DND-41 (cell line): ENCODE data around the gene TRDMT1.

ENCODE experiments used
- ATAC-seq: fragments of 200-7000 bp; cut with Tn5 transposase; 3 replicates; pipeline ENCODE4 v1.9.1; 2021; ENCODE audit warnings: low read depth; ENCODE audit not compliant: insufficient read depth
- DNase-seq: peaks from one replicate; pipeline ENCODE4 v3.0.0-alpha.2; 2020
- H2AFZ ChIP-seq: 2 replicates; pipeline ENCODE4 v1.6.0; 2012; ENCODE audit warnings: low read depth, low read length
- H3K27ac ChIP-seq: 2 replicates; pipeline ENCODE4 v1.5.1; 2012; ENCODE audit warnings: low read length, inconsistent platforms
- H3K27me3 ChIP-seq: fragments of 200-600 bp; sonication (generic); 2 replicates; pipeline ENCODE4 v1.6.0; 2012; ENCODE audit warnings: low read length, mild to moderate bottlenecking, inconsistent platforms; ENCODE audit not compliant: insufficient read depth, poor library complexity
- H3K36me3 ChIP-seq: 2 replicates; pipeline ENCODE4 v1.5.1; 2012; ENCODE audit warnings: low read length, inconsistent platforms; ENCODE audit not compliant: insufficient read depth
- H3K4me1 ChIP-seq: 2 replicates; pipeline ENCODE4 v1.5.1; 2012; ENCODE audit warnings: mild to moderate bottlenecking, low read length; ENCODE audit not compliant: insufficient read depth
- H3K4me2 ChIP-seq: 2 replicates; pipeline ENCODE4 v1.6.0; 2012; ENCODE audit warnings: mild to moderate bottlenecking, moderate library complexity, low read length, inconsistent platforms; ENCODE audit not compliant: insufficient read depth
- H3K4me3 ChIP-seq, 2 experiments: fragments of 200-600 bp in 1 of 2; shearing (Covaris generic) in 1 of 2; 2 replicates each; pipeline ENCODE4 v1.5.1; 2012 to 2016; ENCODE audit warnings: inconsistent platforms in 2 of 2, low read length in 2 of 2, mild to moderate bottlenecking in 2 of 2, low read depth in 1 of 2, moderate library complexity in 1 of 2
- H3K79me2 ChIP-seq: 2 replicates; pipeline ENCODE4 v1.6.0; 2012; ENCODE audit warnings: low read length, inconsistent platforms; ENCODE audit not compliant: insufficient read depth
- H3K9ac ChIP-seq: 2 replicates; pipeline ENCODE4 v1.6.0; 2012; ENCODE audit warnings: low read depth, mild to moderate bottlenecking, inconsistent platforms, low read length, moderate library complexity
- H3K9me3 ChIP-seq: 2 replicates; pipeline ENCODE4 v1.5.1; 2012; ENCODE audit warnings: low read length, moderate library complexity, mild to moderate bottlenecking, inconsistent platforms; ENCODE audit not compliant: insufficient read depth, severe bottlenecking
- H4K20me1 ChIP-seq: 2 replicates; pipeline ENCODE4 v1.6.0; 2012; ENCODE audit warnings: low read length; ENCODE audit not compliant: insufficient read depth
- CTCF ChIP-seq: IDR thresholded peaks from 2 replicates; pipeline ENCODE4 v1.5.1; 2012; ENCODE audit warnings: borderline replicate concordance, low read length, moderate library complexity, mild to moderate bottlenecking; ENCODE audit not compliant: poor library complexity, severe bottlenecking; ENCODE audit errors: extremely low read depth
- EZH2 ChIP-seq: IDR thresholded peaks from 3 replicates; pipeline ENCODE4 v1.6.1; 2012; ENCODE audit warnings: borderline replicate concordance, low read depth, mild to moderate bottlenecking, moderate library complexity, low read length, inconsistent platforms; ENCODE audit not compliant: severe bottlenecking

Gene TRDMT1

DNA sequence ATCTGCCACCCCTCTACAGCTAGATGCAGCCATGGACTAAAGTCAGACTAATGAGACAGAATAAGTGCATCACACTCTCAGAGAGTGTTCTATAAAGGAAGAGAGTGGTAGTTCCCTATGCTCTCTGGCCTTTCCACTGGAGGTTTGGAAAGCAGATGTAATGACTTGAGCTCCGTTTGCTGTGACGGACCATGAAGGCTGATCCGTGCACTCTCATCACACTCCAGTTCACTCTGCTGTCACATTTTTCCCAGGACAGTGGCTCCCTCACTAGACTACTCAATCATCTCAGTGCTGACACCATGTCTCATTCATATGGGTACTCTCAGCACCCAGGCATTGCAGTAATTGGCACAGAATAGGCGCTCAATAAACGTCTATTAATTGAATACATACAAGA lies 20.4 kb downstream of the TRDMT1 start:
- TF ChIP-seq CTCF (no peak), EZH2 (no peak)
- Histone ChIP-seq H3K4me2 (no peak overlapping the region), H3K27me3 (no peaks in the 10 kb centered on the region), H3K4me3 (no peak overlapping the region), H2AFZ (no peak overlapping the region), H3K9ac (no peak overlapping the region), H4K20me1 (no peaks in the 10 kb centered on the region; the same call in 1 of the 2 replicates), H3K9me3 (no peaks in the 10 kb centered on the region), H3K4me1 (no peaks in the 10 kb centered on the region), H3K27ac (no peak overlapping the region), H3K36me3 (no peaks in the 10 kb centered on the region), H3K79me2 (no peaks in the 10 kb centered on the region; the same call in 1 of the 2 replicates)
- ATAC-seq (no peak), DNase-seq (no peak)

- Histone ChIP-seq H3K4me2 (no peak overlapping the region), H3K36me3 (no peaks in the 10 kb centered on the region), H4K20me1 (no peaks in the 10 kb centered on the region; the same call in 1 of the 2 replicates), H3K9me3 (no peaks in the 10 kb centered on the region), H3K79me2 (no peaks in the 10 kb centered on the region), H3K27me3 (no peaks in the 10 kb centered on the region), H3K4me3 (no peak overlapping the region), H2AFZ (no peak overlapping the region), H3K9ac (no peak overlapping the region), H3K27ac (no peak overlapping the region), H3K4me1 (peaks cover 9% of the 10 kb centered on the region)
- ATAC-seq (no peak), DNase-seq (no peak)
- TF ChIP-seq CTCF: no peak
- no peak for TF ChIP-seq EZH2
Measured at GRCh38 chr10:17179002-17179401, 22.5 kb downstream of the TRDMT1 start.

- Histone ChIP-seq H3K9ac (no peak overlapping the region), H3K79me2 (no peaks in the 10 kb centered on the region), H3K27me3 (no peaks in the 10 kb centered on the region), H3K4me3 (no peak overlapping the region), H2AFZ (no peak overlapping the region), H3K4me1 (peaks cover 9% of the 10 kb centered on the region), H3K9me3 (no peaks in the 10 kb centered on the region), H3K4me2 (no peak overlapping the region), H4K20me1 (no peaks in the 10 kb centered on the region; the same call in 1 of the 2 replicates), H3K27ac (no peak overlapping the region), H3K36me3 (no peaks in the 10 kb centered on the region)
- TF ChIP-seq EZH2 (no peak), CTCF (no peak)
- ATAC-seq (no peak), DNase-seq (no peak)
Measured at GRCh38 chr10:17178006-17178405, 23.5 kb downstream of the TRDMT1 start.

DNA sequence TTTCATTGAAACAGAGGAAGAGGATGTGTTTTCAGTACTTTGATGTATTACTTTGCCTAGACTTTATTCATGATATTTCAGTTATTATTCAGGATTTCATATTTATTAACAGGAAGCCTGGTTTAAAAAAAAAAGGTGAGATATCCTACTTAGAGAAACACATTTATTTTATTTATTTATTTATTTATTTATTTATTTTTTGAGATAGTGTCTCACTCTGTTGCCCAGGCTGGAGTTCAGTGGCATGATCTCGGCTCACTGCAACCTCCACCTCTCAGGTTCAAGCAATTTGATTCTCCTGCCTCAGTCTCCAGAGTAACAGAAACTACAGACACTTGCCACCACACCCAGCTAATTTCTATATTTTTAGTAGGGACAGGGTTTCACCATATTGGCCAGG lies 24.5 kb downstream of the TRDMT1 start:
- no peak for TF ChIP-seq CTCF
- TF ChIP-seq EZH2: no peak
- Histone ChIP-seq H3K79me2 (no peaks in the 10 kb centered on the region), H3K36me3 (no peaks in the 10 kb centered on the region), H3K4me1 (peaks cover 9% of the 10 kb centered on the region), H3K9me3 (no peaks in the 10 kb centered on the region), H3K4me2 (no peak overlapping the region), H3K27me3 (no peaks in the 10 kb centered on the region), H3K9ac (no peak overlapping the region), H3K4me3 (no peak overlapping the region), H2AFZ (no peak overlapping the region), H3K27ac (no peak overlapping the region), H4K20me1 (no peaks in the 10 kb centered on the region; the same call in 1 of the 2 replicates)
- ATAC-seq (no peak), DNase-seq (no peak)
